ENCODE data around the gene TMEM121B. TPM values are rescaled to one million over a fixed set of nuclear protein-coding genes. Genes with fewer than 3 reads are reported as not detected.

The TMEM121B gene
- total RNA-seq, 4 donors from 2014 or later = 0.12 to 0.57 (median 0.20) TPM

- no peak overlapping the region for H3K4me3 ChIP-seq
- TF ChIP-seq, protein P1, sequence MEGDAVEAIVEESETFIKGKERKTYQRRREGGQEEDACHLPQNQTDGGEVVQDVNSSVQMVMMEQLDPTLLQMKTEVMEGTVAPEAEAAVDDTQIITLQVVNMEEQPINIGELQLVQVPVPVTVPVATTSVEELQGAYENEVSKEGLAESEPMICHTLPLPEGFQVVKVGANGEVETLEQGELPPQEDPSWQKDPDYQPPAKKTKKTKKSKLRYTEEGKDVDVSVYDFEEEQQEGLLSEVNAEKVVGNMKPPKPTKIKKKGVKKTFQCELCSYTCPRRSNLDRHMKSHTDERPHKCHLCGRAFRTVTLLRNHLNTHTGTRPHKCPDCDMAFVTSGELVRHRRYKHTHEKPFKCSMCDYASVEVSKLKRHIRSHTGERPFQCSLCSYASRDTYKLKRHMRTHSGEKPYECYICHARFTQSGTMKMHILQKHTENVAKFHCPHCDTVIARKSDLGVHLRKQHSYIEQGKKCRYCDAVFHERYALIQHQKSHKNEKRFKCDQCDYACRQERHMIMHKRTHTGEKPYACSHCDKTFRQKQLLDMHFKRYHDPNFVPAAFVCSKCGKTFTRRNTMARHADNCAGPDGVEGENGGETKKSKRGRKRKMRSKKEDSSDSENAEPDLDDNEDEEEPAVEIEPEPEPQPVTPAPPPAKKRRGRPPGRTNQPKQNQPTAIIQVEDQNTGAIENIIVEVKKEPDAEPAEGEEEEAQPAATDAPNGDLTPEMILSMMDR (IDR thresholded peaks at IDR 0.05) = no peak
- no peak for TF ChIP-seq POLR2A (IDR thresholded peaks at IDR 0.05)
- peaks cover 0 to 23% (median 0%) of the 10 kb centered on the region in 3 donors for H3K36me3 ChIP-seq
- 47 to 50% methylated on average over 2 of the region's 2 CpGs for WGBS, 2 donors
- no peaks in the 10 kb centered on the region for H3K4me1 ChIP-seq
- H3K27me3 ChIP-seq = no peaks in the 10 kb centered on the region
- no peaks in the 10 kb centered on the region for H3K9me3 ChIP-seq
- no peak overlapping the region for H3K27ac ChIP-seq
- intact Hi-C loops (cut with DNase I) = no loop called here
- DNase-seq = no peak
Measured at GRCh38 chr22:17132112-17132511, 11.0 kb upstream of the TMEM121B start.

DNA sequence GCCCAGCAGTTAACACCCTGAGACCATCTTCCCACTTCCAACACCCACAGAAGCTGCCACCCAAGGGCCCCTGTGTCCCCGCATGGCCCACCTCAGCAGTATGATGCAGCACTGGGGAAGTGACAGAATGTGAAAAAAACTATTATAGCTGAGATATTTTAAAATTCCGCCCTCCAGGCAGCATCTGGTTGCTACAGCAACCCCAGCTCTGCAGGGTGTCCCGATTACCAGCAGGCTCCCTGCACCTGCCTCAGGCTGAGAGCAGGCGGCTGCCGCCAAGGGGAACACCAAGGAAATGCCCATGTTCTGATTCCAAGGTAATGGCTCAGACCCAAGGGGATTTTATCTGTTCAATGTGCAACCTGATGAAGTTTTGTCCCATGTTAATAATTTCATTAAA lies 10.5 kb upstream of the TMEM121B start:
- no peak for TF ChIP-seq POLR2A (IDR thresholded peaks at IDR 0.05)
- TF ChIP-seq, protein P1 (IDR thresholded peaks at IDR 0.05) = no peak
- Histone ChIP-seq H3K4me1 (no peaks in the 10 kb centered on the region), H3K36me3 (peaks cover 0 to 19% (median 0%) of the 10 kb centered on the region in 3 donors), H3K9me3 (no peaks in the 10 kb centered on the region), H3K27me3 (no peaks in the 10 kb centered on the region), H3K27ac (no peak overlapping the region), H3K4me3 (no peak overlapping the region)
- no peak for DNase-seq
- WGBS, 2 donors = 35 to 46% methylated on average over 4 to 5 of the region's 5 CpGs
- intact Hi-C loops (cut with DNase I) = no loop called here

- H3K4me3 ChIP-seq = no peak overlapping the region
- DNase-seq = no peak
- no peaks in the 10 kb centered on the region for H3K9me3 ChIP-seq
- TF ChIP-seq, protein P1 (IDR thresholded peaks at IDR 0.05) = no peak
- no peak for TF ChIP-seq POLR2A (IDR thresholded peaks at IDR 0.05)
- H3K27ac ChIP-seq = no peak overlapping the region
- no peaks in the 10 kb centered on the region for H3K27me3 ChIP-seq
- peaks cover 0 to 10% (median 0%) of the 10 kb centered on the region in 3 donors for H3K36me3 ChIP-seq
- H3K4me1 ChIP-seq = no peaks in the 10 kb centered on the region
- 67 to 100% methylated on average over 1 of the region's 1 CpG for WGBS, 2 donors
- intact Hi-C loops (cut with DNase I) = no loop called here
Measured at GRCh38 chr22:17130199-17130598, 9.0 kb upstream of the TMEM121B start.

GRCh38 chr22:17120711-17121232 lies 388 bp downstream of the TMEM121B start:
- whole genome bisulfite sequencing, 2 donors = no CpG with 5 or more reads among the region's 70 CpGs
- DNase-seq = no peak
- H3K27ac ChIP-seq = no peak overlapping the region
- peaks cover 5 to 44% (median 22%) of the 10 kb centered on the region in 3 donors for H3K4me1 ChIP-seq
- peak overlapping the region; percentile 42 to 75 (median 56) for H3K4me3 ChIP-seq
- no peaks in the 10 kb centered on the region for H3K36me3 ChIP-seq
- peaks cover 0 to 69% (median 7%) of the 10 kb centered on the region in 4 donors for H3K27me3 ChIP-seq
- TF ChIP-seq, protein P1 (IDR thresholded peaks at IDR 0.05) = no peak
- no peak for TF ChIP-seq POLR2A (IDR thresholded peaks at IDR 0.05)
- intact Hi-C loops (cut with DNase I) = no loop called here
- H3K9me3 ChIP-seq = no peaks in the 10 kb centered on the region

GRCh38 chr22:17120281-17120680 lies 879 bp downstream of the TMEM121B start:
- DNase-seq = no peak
- Histone ChIP-seq H3K9me3 (no peaks in the 10 kb centered on the region), H3K4me3 (peak overlapping the region; percentile 42 to 75 (median 56)), H3K27ac (no peak overlapping the region), H3K4me1 (peaks cover 5 to 44% (median 22%) of the 10 kb centered on the region in 3 donors), H3K27me3 (peaks cover 0 to 69% (median 7%) of the 10 kb centered on the region in 4 donors), H3K36me3 (no peaks in the 10 kb centered on the region)
- TF ChIP-seq, protein P1 (IDR thresholded peaks at IDR 0.05) = no peak
- no peak for TF ChIP-seq POLR2A (IDR thresholded peaks at IDR 0.05)
- WGBS, 2 donors = no CpG with 5 or more reads among the region's 45 CpGs
- intact Hi-C loops (cut with DNase I) = no loop called here
